Hepatocyte (in vitro differentiated cells): Measurements from ENCODE around the gene ADGRB2. TPM values are rescaled to one million over a fixed set of nuclear protein-coding genes. Genes with fewer than 3 reads are reported as not detected.

Experiments
- DNase-seq: peaks from one replicate; pipeline ENCODE4 v3.0.0-alpha.2; 2016; ENCODE audit warnings: low spot score
- H2AFZ ChIP-seq: fragments of 200-600 bp; sonication (generic); 2 replicates; pipeline ENCODE4 v1.6.0; 2016; ENCODE audit warnings: antibody characterized with exemption, mild to moderate bottlenecking
- H3K27ac ChIP-seq: fragments of 200-600 bp; sonication (generic); 2 replicates; pipeline ENCODE4 v1.5.1; 2016; ENCODE audit warnings: mild to moderate bottlenecking
- H3K27me3 ChIP-seq: fragments of 200-600 bp; sonication (generic); 2 replicates; pipeline ENCODE4 v1.6.1; 2016
- H3K36me3 ChIP-seq: fragments of 200-600 bp; sonication (generic); replicated peaks from 2 replicates; pipeline ENCODE4 v1.5.1; 2016; ENCODE audit warnings: low read depth; ENCODE audit not compliant: insufficient read depth
- H3K4me1 ChIP-seq: fragments of 200-600 bp; sonication (generic); 2 replicates; pipeline ENCODE4 v1.5.1; 2016; ENCODE audit warnings: mild to moderate bottlenecking, moderate library complexity; ENCODE audit not compliant: insufficient read depth
- H3K4me2 ChIP-seq: fragments of 200-600 bp; sonication (generic); 2 replicates; pipeline ENCODE4 v1.6.0; 2016
- H3K4me3 ChIP-seq: fragments of 200-600 bp; sonication (generic); 2 replicates; pipeline ENCODE4 v1.5.1; 2016; ENCODE audit warnings: mild to moderate bottlenecking
- H3K79me2 ChIP-seq: fragments of 200-600 bp; sonication (generic); 2 replicates; pipeline ENCODE4 v1.6.0; 2017; ENCODE audit warnings: mild to moderate bottlenecking
- H3K9me2 ChIP-seq: fragments of 200-600 bp; sonication (generic); replicated peaks from 2 replicates; pipeline ENCODE4 v1.6.0; 2017; ENCODE audit warnings: mild to moderate bottlenecking; ENCODE audit not compliant: insufficient read depth
- H3K9me3 ChIP-seq: fragments of 200-600 bp; sonication (generic); 2 replicates; pipeline ENCODE4 v1.5.1; 2016; ENCODE audit warnings: low read depth, mild to moderate bottlenecking
- H4K20me1 ChIP-seq: fragments of 200-600 bp; sonication (generic); 2 replicates; pipeline ENCODE4 v1.6.0; 2016; ENCODE audit warnings: mild to moderate bottlenecking; ENCODE audit not compliant: insufficient read depth, poor library complexity, severe bottlenecking
- EZH2 ChIP-seq: fragments of 200-600 bp; sonication (generic); IDR thresholded peaks from 2 replicates; pipeline ENCODE4 v1.6.1; 2016; ENCODE audit warnings: antibody characterized with exemption, mild to moderate bottlenecking, borderline replicate concordance
- EZH2phosphoT487 ChIP-seq: fragments of 200-600 bp; sonication (generic); IDR thresholded peaks from one replicate; pipeline ENCODE4 v1.6.1; 2018; ENCODE audit warnings: antibody characterized with exemption, mild to moderate bottlenecking, low read depth, moderate library complexity; ENCODE audit not compliant: unreplicated experiment, severe bottlenecking
- WGBS: methylation state at CpG from one replicate; pipeline ENCODE4 v1.1.6; 2016; ENCODE audit warnings: low lambda C conversion rate; ENCODE audit errors: missing lambda C conversion rate; 5-methylcytosine and 5-hydroxymethylcytosine counted together
- polyA plus RNA-seq: library from polyadenylated mRNA; unstranded; fragments of >200 nt; fragmentation: Nextera tagmentation; extraction: Ambion mirVana; gene quantifications from 2 replicates; pipeline ENCODE4 v1.2.1, GENCODE V29; 2016
- total RNA-seq: library from RNA; depleted of rRNA; stranded (reverse); fragments of >200 nt; gene quantifications from 2 replicates; pipeline ENCODE4 v1.2.3, GENCODE V29; 2014
- TF ChIP-seq, protein P1 (sequence below): fragments of 200-600 bp; sonication (generic); IDR thresholded peaks from 2 replicates; pipeline ENCODE4 v1.5.1; 2016; ENCODE audit warnings: antibody characterized with exemption, mild to moderate bottlenecking; ENCODE audit not compliant: poor library complexity

Gene ADGRB2
- total and polyA plus RNA-seq, 2 experiments from 2014 or later, result 7.7 to 10.5 TPM

DNA sequence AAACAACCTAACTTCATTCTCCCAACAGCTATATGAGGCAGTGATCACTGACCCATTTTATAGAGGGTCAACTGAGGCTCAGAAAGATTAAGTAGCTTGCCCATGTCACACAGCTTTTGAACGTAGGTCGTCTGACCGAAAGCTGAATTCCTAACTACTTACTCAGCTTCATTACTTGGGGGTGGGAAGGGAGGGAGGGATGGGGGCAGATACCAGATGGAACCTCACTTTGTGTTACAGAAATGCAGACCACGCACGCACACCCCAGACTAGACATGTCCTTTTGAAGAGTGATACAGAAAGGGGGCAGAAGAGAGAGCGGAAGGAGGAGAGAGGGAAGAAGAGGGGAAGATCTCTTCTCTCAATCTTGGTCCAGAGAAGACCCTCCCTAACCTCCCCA is 2.3 kb downstream of the ADGRB2 start:
- WGBS, result 74% methylated on average over 6 of the region's 6 CpGs
- Histone ChIP-seq H3K9me3 (no peaks in the 10 kb centered on the region), H2AFZ (no peak overlapping the region), H3K27me3 (peaks cover 19% of the 10 kb centered on the region), H3K9me2 (no peaks in the 10 kb centered on the region), H3K27ac (no peak overlapping the region), H4K20me1 (no peaks in the 10 kb centered on the region), H3K4me2 (peak overlapping the region; percentile 99), H3K4me1 (peaks cover 34% of the 10 kb centered on the region), H3K79me2 (peaks cover 12% of the 10 kb centered on the region), H3K4me3 (no peak overlapping the region), H3K36me3 (no peaks in the 10 kb centered on the region)
- TF ChIP-seq EZH2phosphoT487 (no peak), EZH2 (no peak)
- TF ChIP-seq, protein P1, sequence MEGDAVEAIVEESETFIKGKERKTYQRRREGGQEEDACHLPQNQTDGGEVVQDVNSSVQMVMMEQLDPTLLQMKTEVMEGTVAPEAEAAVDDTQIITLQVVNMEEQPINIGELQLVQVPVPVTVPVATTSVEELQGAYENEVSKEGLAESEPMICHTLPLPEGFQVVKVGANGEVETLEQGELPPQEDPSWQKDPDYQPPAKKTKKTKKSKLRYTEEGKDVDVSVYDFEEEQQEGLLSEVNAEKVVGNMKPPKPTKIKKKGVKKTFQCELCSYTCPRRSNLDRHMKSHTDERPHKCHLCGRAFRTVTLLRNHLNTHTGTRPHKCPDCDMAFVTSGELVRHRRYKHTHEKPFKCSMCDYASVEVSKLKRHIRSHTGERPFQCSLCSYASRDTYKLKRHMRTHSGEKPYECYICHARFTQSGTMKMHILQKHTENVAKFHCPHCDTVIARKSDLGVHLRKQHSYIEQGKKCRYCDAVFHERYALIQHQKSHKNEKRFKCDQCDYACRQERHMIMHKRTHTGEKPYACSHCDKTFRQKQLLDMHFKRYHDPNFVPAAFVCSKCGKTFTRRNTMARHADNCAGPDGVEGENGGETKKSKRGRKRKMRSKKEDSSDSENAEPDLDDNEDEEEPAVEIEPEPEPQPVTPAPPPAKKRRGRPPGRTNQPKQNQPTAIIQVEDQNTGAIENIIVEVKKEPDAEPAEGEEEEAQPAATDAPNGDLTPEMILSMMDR, result no peak
- no peak for DNase-seq

DNA sequence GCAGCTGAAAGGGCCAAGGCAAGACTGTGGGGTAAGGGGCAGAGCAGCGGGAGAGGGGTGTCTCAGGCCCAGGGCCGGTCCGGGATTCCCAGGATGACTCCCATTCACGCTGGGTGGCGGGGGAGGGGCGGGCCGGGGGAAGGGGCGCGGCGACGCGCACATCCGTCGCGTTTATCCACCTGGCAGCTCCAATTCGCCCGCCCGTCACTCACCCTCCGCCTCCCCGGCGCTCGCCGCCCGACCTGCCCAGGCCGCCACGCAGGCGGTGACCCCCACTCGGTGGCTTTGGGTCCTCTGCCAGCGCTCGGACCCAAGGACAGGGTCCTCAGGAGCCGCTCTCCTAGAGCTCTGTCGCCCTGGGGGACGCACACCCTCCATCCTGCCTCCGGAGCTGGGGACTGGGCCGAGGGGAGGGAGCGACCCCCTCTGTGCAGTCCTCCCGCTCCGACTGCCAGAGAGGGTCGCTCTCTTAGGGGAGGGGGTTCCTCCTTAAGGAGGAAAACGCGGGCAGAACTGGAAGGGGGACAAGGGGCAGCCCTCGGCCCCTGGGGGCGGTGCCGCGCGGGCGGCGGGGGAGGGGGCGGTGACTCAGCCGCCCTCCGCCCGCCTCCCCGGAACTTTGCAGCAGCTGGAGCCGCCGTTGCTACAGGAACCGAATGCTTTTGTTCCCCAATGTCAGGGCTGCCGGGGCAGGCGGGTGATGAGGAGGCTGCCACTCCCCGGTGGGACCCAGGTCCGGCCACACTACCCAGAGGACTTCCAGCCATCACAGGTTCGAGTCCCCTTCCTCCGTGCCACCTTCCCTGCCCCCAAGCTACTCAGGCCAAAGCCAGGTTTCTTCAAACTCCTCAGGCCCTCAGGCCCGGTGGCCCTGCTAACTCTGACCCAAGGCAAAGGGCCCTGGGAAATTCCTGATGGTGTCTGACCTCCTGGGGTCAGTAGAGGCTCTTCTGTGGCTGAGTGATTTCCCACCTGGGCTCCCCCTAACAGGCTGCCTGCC is 3.4 kb downstream of the ADGRB2 start:
- 3% methylated on average over 33 of the region's 63 CpGs for WGBS
- TF ChIP-seq EZH2, result no peak
- no peak for TF ChIP-seq EZH2phosphoT487
- TF ChIP-seq, protein P1, result no peak
- peak overlapping the region; percentile 94 for H3K4me2 ChIP-seq
- peaks cover 16% of the 10 kb centered on the region for H3K27me3 ChIP-seq
- H2AFZ ChIP-seq, result peak overlapping the region; percentile 87
- peak overlapping the region; percentile 81 for H3K27ac ChIP-seq
- DNase-seq, result peak; percentile 86
- H3K4me1 ChIP-seq, result peaks cover 34% of the 10 kb centered on the region
- no peaks in the 10 kb centered on the region for H4K20me1 ChIP-seq
- H3K4me3 ChIP-seq, result peak overlapping the region; percentile 71
- H3K79me2 ChIP-seq, result peaks cover 12% of the 10 kb centered on the region
- H3K9me2 ChIP-seq, result no peaks in the 10 kb centered on the region
- no peaks in the 10 kb centered on the region for H3K36me3 ChIP-seq
- H3K9me3 ChIP-seq, result no peaks in the 10 kb centered on the region

DNA sequence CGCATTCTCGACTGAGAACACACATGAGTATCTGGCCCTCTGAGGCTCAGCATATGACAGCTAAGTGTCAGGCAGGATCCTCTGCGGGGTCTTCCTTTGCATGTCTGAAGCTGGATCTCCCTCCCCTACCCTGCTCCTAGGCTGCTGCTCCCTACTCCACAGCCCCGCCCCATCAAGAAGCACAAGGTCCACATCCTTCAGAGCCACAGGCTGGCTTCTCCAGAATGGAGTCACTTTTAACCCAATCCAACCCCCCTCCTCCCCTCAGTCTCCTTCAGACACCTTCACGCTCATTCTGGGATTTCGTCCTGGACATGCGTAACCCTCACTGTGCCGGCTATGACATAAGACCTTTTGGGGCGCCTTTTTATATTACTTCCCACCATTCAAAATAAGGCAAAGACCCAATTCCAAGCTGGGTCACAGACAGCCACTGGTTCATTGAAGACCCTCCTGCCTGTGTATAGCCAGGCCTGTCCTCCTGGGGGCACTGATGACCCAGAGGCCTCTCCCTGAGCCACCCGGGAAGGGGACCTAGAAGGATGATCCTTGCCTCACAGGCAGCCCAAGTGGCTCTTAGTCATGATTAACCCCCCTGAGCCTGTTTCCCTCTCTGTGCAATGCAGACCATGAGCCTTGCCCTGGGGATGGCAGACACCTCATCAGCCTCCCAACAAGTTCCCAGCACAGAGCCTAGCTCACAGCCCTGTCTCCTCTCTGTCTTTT is 4.7 kb downstream of the ADGRB2 start:
- Histone ChIP-seq H3K27ac (no peak overlapping the region), H3K36me3 (no peaks in the 10 kb centered on the region), H3K27me3 (peaks cover 10% of the 10 kb centered on the region), H2AFZ (no peak overlapping the region), H3K9me3 (no peaks in the 10 kb centered on the region), H3K4me1 (peaks cover 35% of the 10 kb centered on the region), H3K4me2 (peak overlapping the region; percentile 94), H4K20me1 (no peaks in the 10 kb centered on the region), H3K79me2 (peaks cover 12% of the 10 kb centered on the region), H3K4me3 (no peak overlapping the region), H3K9me2 (no peaks in the 10 kb centered on the region)
- TF ChIP-seq EZH2phosphoT487 (no peak), EZH2 (no peak)
- TF ChIP-seq, protein P1, result no peak
- peak; percentile 55 for DNase-seq
- WGBS, result 79% methylated on average over 10 of the region's 10 CpGs
